Prostate gland (tissue), 2 donors: ENCODE results near the gene PZP.

Experiments used
- POLR2A ChIP-seq: fragments of 450-650 bp; IDR thresholded peaks from one replicate; pipeline ENCODE4 v1.6.1; 2016; ENCODE audit warnings: antibody characterized with exemption, mild to moderate bottlenecking
- POLR2AphosphoS5 ChIP-seq: sonication (generic); formaldehyde crosslinking; IDR thresholded peaks from one replicate; pipeline ENCODE4 v1.6.1; 2017; ENCODE audit warnings: antibody characterized with exemption
- TF ChIP-seq, protein P1 (sequence below), 4 experiments: fragments of 200-600 bp in 2 of 4; fragments of 450-650 bp in 2 of 4; sonication (generic) in 2 of 4; IDR thresholded peaks; 1 replicate in 3 of 4; 2 replicates in 1 of 4; pipeline ENCODE4 v1.5.1; 2016 to 2019; ENCODE audit warnings: antibody characterized with exemption in 4 of 4, mild to moderate bottlenecking in 2 of 4, moderate library complexity in 2 of 4

GRCh38 chr12:9134981-9135628 lies 73.1 kb downstream of the PZP start:
- TF ChIP-seq, protein P1, sequence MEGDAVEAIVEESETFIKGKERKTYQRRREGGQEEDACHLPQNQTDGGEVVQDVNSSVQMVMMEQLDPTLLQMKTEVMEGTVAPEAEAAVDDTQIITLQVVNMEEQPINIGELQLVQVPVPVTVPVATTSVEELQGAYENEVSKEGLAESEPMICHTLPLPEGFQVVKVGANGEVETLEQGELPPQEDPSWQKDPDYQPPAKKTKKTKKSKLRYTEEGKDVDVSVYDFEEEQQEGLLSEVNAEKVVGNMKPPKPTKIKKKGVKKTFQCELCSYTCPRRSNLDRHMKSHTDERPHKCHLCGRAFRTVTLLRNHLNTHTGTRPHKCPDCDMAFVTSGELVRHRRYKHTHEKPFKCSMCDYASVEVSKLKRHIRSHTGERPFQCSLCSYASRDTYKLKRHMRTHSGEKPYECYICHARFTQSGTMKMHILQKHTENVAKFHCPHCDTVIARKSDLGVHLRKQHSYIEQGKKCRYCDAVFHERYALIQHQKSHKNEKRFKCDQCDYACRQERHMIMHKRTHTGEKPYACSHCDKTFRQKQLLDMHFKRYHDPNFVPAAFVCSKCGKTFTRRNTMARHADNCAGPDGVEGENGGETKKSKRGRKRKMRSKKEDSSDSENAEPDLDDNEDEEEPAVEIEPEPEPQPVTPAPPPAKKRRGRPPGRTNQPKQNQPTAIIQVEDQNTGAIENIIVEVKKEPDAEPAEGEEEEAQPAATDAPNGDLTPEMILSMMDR (IDR thresholded peaks at IDR 0.05), result no peak
- no peak for TF ChIP-seq POLR2A
- no peak for TF ChIP-seq POLR2AphosphoS5
